SKM-1 treated with dmso at 0.1 percent for 144 hours (cell line): ENCODE results near the gene ESPL1.

ENCODE experiments used
- DNase-seq: peaks from one replicate; lab custom pipeline; 2025; ENCODE audit not compliant: unreplicated experiment; lab: John Stamatoyannopoulos, UW

ESPL1 gene

DNA sequence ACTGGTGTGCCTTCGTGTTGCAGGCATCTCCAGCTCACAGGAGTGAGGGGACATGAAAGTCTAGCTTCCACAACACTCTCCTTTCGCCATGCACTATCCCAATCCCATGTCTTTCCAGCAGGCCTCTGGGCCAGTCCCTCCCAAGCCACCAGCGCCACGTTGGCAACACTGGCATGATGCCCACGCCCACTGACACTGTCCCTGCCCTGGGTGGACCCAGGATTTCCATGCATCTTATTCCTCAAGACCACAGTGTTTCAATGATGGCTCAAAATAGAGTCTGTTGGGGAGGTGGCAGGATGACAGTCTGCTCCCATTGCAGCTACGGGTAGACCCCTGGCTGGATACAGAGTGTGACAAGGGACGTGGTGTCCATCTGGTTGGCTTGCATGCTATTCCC is 65.7 kb downstream of the ESPL1 start:
- DNase-seq: no peak

- DNase-seq: no peak
Observed at GRCh38 chr12:53334822-53335221, 66.7 kb downstream of the ESPL1 start.

- peak; percentile 46 for DNase-seq
Observed at GRCh38 chr12:53336181-53336681, 68.1 kb downstream of the ESPL1 start, which contains the start of gene SP7. SP7 (minus strand) TSS chr12:53336354; CDS start chr12:53335646, 708 bp downstream.

GRCh38 chr12:53338017-53338416 is 69.9 kb downstream of the ESPL1 start:
- no peak for DNase-seq

GRCh38 chr12:53338916-53339315 is 70.8 kb downstream of the ESPL1 start:
- DNase-seq: no peak

GRCh38 chr12:53340398-53340797 is 72.3 kb downstream of the ESPL1 start:
- no peak for DNase-seq
